Measurements from ENCODE around the gene EIF4B. TPM values are rescaled to one million over a fixed set of nuclear protein-coding genes. Genes with fewer than 3 reads are reported as not detected.
A peak's percentile ranks its signal among the peaks of the same experiment; 100 is the strongest.

EIF4B gene
- total RNA-seq, 1 donor from 2014 or later: 833 TPM

GRCh38 chr12:53068811-53069585, 62.7 kb downstream of the EIF4B start:
- DNase-seq (ENCODE audit: low spot score): peak; percentile 61

DNA sequence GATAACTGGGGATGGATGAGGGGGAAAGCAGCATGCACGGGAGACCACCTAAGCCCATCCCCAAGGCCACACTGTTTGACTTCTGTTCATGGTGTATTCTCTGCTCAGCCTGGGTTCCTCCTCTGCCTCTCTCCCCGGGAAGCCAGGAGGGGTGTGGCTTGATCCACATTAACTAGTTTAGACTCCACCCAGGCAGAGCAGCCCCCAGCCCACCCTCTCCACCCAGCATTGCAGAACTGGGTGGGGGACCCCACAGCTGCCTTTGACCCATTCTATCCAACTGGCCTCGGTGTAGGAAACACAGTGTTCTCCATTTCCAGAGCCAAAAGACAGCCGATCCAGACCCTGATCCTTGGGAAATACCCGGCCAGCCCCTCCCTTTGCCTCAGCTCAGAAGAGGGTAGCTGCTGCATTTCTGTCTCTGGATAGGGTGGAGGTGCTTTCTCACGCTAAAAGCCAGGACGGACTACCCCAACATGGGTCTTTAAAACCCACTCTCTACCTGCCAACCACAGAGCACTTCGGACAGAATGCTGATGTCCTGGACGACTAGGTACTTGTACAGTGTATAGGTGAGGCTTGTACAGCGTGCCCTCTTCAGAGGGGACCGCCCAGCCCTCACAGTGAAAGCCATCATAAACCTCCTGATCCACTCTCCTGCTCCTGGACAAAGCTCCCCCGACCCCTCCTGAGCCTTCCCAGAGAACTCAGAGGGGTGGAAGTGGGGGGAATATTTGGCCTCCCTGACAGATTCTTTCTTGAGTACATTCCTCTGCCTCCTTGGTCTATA, 63.6 kb downstream of the EIF4B start:
- no peak for DNase-seq (ENCODE audit: low spot score)

- peak; percentile 61 for DNase-seq (ENCODE audit: low spot score)
These were observed 64.7 kb downstream of the EIF4B start for GRCh38 chr12:53070877-53071492.

DNA sequence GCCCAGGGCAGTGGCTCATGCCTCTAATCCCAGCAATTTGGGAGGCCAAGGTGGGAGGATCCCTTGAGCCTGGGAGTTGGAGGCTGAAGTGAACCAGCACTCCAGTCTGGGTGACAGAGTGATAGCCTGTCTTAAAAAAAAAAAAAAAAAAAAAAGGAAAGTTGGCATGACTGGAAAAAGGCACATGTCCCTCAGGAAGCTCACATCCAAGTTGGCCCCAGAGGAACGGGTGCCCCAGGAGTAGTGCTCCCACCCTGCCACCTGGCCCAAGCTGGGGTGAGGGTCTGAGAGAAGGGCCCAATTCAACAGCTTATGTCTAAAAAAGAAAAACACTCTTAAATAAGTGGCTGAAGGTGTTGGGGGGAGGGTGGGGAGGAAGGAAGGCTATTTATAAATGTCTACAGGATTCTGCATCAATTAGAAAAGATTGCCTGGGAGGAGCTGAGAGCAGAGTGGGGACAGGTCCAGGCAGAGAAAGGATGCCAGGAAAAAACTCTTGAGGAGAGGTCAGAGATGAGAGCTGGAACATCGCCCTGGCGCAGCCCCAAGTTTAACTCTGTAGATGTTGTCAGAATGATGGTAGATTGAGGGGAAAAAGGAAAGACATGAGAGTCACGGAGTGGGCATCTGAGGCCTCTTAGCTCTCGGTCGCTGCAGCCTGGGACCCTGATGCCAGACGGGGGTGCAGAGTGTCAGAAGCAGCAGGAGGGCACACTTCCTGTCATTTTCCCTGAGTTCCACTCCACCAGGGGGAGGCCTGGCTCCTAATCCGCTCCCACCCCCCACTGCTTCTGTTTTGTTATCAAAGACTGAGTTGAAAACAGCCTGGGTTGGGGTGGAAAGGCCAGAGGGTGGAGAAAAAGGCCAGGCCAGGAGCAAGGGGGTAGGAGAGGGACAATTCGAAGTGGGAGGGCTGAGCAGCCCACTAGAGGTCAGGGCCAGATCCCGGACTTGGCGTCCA, 65.6 kb downstream of the EIF4B start:
- DNase-seq (ENCODE audit: low spot score): peak; percentile 87

GRCh38 chr12:53073881-53074280, 67.6 kb downstream of the EIF4B start:
- no peak for DNase-seq (ENCODE audit: low spot score)

DNA sequence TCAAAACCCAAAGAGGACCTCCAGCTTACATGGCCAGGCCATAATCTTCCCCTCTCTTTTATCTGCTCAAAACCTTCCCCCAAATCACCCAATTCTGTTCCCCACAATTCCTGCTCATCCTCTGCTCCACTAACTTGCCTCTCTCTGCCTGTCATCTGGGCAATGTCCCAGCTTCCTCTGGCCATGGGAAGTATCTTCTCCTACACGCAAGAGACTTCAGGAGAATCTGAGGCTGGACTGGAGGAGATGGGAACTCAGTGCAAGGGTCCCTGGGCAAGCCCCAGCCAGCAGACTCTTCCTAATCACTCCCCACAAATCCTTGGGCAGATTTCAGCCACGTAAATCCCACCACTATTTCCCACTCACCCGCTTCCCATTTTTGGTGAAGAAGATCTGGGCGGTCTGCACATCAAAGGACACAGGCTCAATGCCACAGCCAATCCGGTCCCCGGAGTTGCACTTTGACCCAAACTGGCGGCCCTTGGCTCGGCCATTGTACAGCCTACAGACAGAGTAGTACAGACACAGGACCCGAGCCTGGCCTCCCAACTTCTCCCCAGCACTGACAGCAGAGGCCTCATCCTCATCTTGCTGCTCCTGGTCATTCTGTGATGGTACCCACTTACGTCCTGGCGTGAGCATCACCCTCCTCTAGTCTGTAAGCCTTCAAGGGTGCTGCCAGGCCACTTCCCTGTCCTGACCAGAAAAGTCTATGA, 68.2 kb downstream of the EIF4B start:
- DNase-seq (ENCODE audit: low spot score): no peak

- DNase-seq (ENCODE audit: low spot score): no peak
These were observed 68.7 kb downstream of the EIF4B start for GRCh38 chr12:53074999-53075370.

DNA sequence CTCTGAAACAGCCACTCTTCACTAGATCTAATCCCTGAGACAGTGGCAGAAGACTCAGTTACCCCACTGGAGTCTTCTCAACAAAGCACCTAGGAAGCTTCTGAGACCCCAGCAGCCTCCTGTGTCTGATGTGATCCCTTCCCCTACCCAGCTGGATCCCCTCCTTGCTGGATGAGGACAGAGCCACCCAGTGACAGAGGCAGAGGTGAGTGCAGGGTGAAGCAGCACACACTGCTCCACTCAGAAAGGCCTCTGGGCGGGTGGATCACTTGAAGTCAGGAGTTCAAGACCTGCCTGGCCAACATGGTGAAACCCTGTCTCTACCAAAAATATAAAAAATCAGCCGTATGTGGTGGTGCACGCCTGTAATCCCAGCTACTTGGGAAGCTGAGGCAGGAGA, 70.2 kb downstream of the EIF4B start:
- DNase-seq (ENCODE audit: low spot score): no peak

- DNase-seq (ENCODE audit: low spot score): no peak
These were observed 70.8 kb downstream of the EIF4B start for GRCh38 chr12:53077030-53077429.

- DNase-seq (ENCODE audit: low spot score): no peak
These were observed 72.4 kb downstream of the EIF4B start for GRCh38 chr12:53078425-53079225.

DNA sequence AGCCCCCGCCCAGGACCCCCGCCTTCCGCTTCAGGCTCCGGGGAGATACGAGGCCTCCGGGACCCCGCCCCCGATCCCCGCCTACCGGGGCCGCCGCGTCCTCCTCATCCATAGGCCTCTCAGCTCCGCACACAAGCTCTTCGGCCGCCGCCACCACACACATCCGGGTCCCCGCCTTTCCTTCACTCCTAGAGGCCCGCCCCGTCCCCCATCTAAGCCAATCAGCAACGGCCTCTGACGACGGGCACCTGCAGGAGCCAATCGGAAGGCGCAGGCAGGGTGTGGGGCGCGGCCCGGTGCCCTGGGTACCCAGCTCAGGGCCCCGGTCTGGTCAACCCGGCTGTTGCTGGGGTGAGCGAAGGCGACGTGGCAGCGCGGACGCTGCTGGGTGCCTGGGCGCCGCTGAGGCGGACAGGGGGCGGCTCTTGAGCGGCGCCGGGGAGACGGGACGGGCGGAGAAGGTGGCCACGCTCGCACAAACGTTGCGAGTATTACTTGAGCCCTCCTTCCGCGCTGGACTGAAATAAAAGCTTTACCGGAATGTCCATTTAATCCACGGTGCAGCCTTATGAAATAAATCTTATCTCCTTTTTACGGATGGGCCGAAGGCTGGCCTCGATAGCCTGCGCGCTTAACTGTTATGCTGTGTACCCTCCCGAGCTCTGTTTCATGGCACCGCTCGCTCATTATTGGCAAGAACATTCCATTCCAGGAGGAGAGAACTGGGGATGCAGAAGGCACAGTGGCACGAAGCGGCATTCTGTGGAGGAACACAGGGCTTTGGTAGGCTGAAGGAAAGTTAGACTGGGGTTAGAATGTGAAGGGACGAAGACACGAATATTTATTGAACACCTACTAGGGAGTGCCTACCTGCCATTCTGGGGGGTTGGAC, 73.2 kb downstream of the EIF4B start, which contains the start of gene SPRYD3:
Gene SPRYD3 (minus strand): TSS at position 165 of the 892 bp plus-strand sequence. CDS start 57 bp downstream, at position 108.
- peak; percentile 99 for DNase-seq (ENCODE audit: low spot score)

DNA sequence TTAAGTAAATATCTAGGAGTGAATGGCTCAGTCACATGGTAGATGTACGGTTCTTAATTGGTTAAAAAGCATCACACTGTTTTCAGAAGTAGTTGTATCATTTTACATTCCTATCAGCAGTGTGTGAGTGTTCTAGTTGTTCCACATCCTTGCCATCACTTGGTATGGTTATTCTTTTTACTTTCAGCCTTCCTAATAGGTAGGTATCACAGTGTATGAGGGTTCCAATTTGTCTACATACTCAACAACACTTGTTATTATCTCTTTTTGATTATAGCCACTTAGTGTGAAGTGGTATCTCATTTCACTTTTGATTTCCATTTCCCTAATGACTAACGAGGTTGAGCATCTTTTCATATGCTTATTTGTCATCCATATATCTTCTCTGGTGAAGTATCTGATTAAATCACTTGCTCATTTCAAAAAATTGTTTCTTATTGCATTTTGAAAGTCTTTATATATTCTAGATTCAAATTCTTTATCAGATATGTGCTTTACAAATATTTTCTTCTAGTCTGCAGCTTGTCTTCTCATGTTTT, 76.5 kb downstream of the EIF4B start:
- no peak for DNase-seq (ENCODE audit: low spot score)

GRCh38 chr12:53086361-53086760, 80.1 kb downstream of the EIF4B start:
- no peak for DNase-seq (ENCODE audit: low spot score)

GRCh38 chr12:53090105-53090504, 83.8 kb downstream of the EIF4B start:
- no peak for DNase-seq (ENCODE audit: low spot score)

GRCh38 chr12:53090554-53090953, 84.3 kb downstream of the EIF4B start:
- DNase-seq (ENCODE audit: low spot score): no peak

GRCh38 chr12:53091756-53092155, 85.5 kb downstream of the EIF4B start:
- no peak for DNase-seq (ENCODE audit: low spot score)

All from umbilical cord (tissue), 2 donors.